GM12872 (cell line): ENCODE results near the gene SLC35F4.

ENCODE experiments used
- CTCF ChIP-seq: IDR thresholded peaks from 3 replicates; pipeline ENCODE4 v1.5.1; 2011; ENCODE audit warnings: low read depth, mild to moderate bottlenecking, low read length, moderate library complexity; ENCODE audit not compliant: insufficient read depth

The SLC35F4 gene

GRCh38 chr14:57866199-57866705 is 360 bp upstream of the SLC35F4 start:
- no peak for TF ChIP-seq CTCF

- no peak for TF ChIP-seq CTCF
Observed at GRCh38 chr14:57865066-57865402, 858 bp downstream of the SLC35F4 start.

DNA sequence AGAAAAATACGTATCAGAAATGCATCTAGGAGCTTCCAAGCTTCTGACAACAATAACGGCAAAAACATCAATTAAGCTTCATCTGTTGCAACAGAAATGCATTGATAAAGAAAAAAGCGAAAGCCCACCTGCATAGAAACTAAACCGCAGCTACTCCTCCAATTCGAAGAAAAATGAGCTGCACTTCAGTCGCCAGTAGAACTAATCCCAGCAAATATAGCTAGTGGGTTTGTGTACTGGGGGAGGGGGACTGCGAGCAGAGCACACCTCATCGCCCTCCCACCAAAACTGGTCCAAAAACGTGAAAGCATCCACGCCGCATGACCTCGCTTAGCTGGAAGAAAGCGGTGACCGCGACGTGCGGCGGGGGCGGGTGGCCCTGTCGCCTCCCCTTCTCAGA is 1.2 kb downstream of the SLC35F4 start:
- TF ChIP-seq CTCF = no peak

DNA sequence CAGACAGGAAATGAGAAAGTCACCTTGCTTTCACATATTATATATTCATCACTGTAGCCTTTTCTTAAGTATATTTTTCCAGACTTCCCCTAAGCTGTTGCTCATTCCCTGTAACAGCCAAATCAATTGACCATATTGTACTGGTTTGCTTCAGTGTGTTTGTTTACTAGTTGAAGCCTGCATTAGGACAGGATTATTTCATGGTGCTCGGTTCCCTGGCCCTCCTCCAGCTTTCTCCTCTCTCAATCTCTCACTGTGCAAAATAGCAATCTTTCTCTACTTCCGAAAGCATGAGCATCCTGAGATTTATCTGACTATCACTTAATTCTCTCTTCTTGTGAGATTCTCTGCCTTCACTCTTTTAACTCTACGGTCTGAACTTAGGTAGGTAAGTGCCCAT is 2.4 kb downstream of the SLC35F4 start:
- TF ChIP-seq CTCF = no peak

DNA sequence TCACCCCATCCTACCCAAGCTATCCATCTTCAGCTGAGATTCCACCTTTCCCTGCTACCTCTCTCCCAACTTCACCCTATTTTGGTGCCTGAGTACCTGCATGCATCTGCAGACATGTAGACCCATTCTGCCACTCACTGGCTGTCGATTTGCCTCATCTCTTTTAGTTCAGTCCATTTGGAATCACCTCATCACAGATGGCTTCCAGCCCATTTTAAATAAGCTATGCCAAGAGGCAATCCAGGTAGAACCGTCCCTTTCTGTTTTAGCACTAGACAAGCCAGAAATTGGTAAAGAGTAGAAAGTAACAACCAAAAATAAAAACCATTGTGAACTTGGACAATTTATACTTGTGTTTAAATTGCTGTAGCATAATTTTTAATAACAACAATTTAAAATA is 11.3 kb downstream of the SLC35F4 start:
- no peak for TF ChIP-seq CTCF

- no peak for TF ChIP-seq CTCF
Observed at GRCh38 chr14:57851354-57851753, 14.5 kb downstream of the SLC35F4 start.

DNA sequence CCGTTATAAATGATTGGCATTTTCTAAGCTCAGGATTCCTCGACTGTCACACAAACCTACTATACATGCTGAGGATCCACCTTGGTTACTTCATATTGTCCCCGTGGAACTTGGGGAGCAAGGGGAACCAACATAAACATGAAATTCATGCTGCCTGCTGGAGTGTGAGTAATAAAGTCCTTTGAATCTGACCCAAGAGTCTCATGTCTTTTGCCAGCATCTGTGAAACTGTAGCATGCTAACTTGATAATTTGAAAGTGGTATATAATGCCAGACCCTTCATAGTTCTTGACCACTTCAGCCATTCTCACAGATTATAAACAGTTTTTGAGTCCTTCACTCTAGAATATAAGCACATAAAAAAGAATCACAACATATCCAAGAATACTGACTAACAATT is 17.1 kb downstream of the SLC35F4 start:
- TF ChIP-seq CTCF = no peak

GRCh38 chr14:57848353-57848752 is 17.5 kb downstream of the SLC35F4 start:
- no peak for TF ChIP-seq CTCF
